A673 (cell line): ENCODE data around the gene WDR88. TPM values are rescaled to one million over a fixed set of nuclear protein-coding genes. Genes with fewer than 3 reads are reported as not detected.

Experiments
- BruUV-seq: library from RNA; stranded (reverse); fragments of 400-500 nt; replicated peaks from 2 replicates; lab custom pipeline; 2021; lab: Mats Ljungman, UMichigan
- CTCF ChIA-PET: fragments of 300-600 bp; sonication (Branson Sonifier 250); formaldehyde crosslinking; loops from one replicate; lab custom pipeline; 2022; ENCODE audit warnings: antibody characterized with exemption; lab: Charles Lee
- POLR2A ChIA-PET: fragments of 300-600 bp; sonication (Branson Sonifier 250); formaldehyde crosslinking; loops from one replicate; lab custom pipeline; 2022; ENCODE audit warnings: antibody characterized with exemption; ENCODE audit not compliant: low non-redundant PET; lab: Charles Lee
- DNase-seq: peaks from one replicate; pipeline ENCODE4 v3.0.0-alpha.2; 2015; ENCODE audit warnings: low spot score
- H3K27ac ChIP-seq: fragments of 200-600 bp; sonication (generic); 2 replicates; pipeline ENCODE4 v1.5.1; 2016; ENCODE audit warnings: mixed run types, low read depth, mild to moderate bottlenecking, mixed read lengths, antibody characterized with exemption, low read length; ENCODE audit not compliant: poor library complexity, severe bottlenecking
- H3K27me3 ChIP-seq: fragments of 200-600 bp; sonication (generic); replicated peaks from 2 replicates; pipeline ENCODE4 v1.6.1; 2017; ENCODE audit warnings: mixed run types, low read depth, mild to moderate bottlenecking, mixed read lengths, antibody characterized with exemption, low read length; ENCODE audit not compliant: insufficient read depth, poor library complexity
- H3K36me3 ChIP-seq: fragments of 200-600 bp; sonication (generic); 2 replicates; pipeline ENCODE4 v1.6.1; 2016; ENCODE audit warnings: mixed run types, mild to moderate bottlenecking, mixed read lengths, antibody characterized with exemption, low read length; ENCODE audit not compliant: insufficient read depth, poor library complexity, severe bottlenecking
- H3K4me1 ChIP-seq: fragments of 200-600 bp; sonication (generic); 2 replicates; pipeline ENCODE4 v1.6.1; 2017; ENCODE audit warnings: mixed run types, mild to moderate bottlenecking, mixed read lengths, antibody characterized with exemption, low read length; ENCODE audit not compliant: insufficient read depth, poor library complexity, severe bottlenecking
- H3K4me3 ChIP-seq: fragments of 200-600 bp; sonication (generic); 2 replicates; pipeline ENCODE4 v1.5.1; 2016; ENCODE audit warnings: low read depth, mixed run types, mild to moderate bottlenecking, mixed read lengths, low read length; ENCODE audit not compliant: poor library complexity, severe bottlenecking
- H3K9me3 ChIP-seq: fragments of 200-600 bp; sonication (generic); 2 replicates; pipeline ENCODE4 v1.6.1; 2016; ENCODE audit warnings: mixed run types, low read depth, mild to moderate bottlenecking, mixed read lengths, antibody characterized with exemption, low read length; ENCODE audit not compliant: poor library complexity, severe bottlenecking
- CTCF ChIP-seq: fragments of 300-800, 200-600 bp; sonication (generic); conservative IDR thresholded peaks from 2 replicates; pipeline ENCODE4 v1.5.1; 2017; ENCODE audit warnings: low read depth, mild to moderate bottlenecking, antibody characterized with exemption, low read length, moderate library complexity, mixed read lengths
- EZH2 ChIP-seq: fragments of 200-600 bp; sonication (generic); IDR thresholded peaks from 2 replicates; pipeline ENCODE4 v1.6.1; 2017; ENCODE audit warnings: borderline replicate concordance, low read depth, mild to moderate bottlenecking, mixed read lengths, antibody characterized with exemption, low read length; ENCODE audit not compliant: poor library complexity, severe bottlenecking
- intact Hi-C: fragments of 100-400 bp; cut with micrococcal nuclease; formaldehyde crosslinking; loops from one replicate; pipeline ENCODE4 v1.10.0; 2022; ENCODE audit not compliant: unreplicated experiment
- total RNA-seq: library from RNA; stranded (reverse); gene quantifications from 2 replicates; pipeline ENCODE4 v1.2.3, GENCODE V29; 2021

The WDR88 gene
- total RNA-seq, 1 experiment from 2014 or later = not detected

DNA sequence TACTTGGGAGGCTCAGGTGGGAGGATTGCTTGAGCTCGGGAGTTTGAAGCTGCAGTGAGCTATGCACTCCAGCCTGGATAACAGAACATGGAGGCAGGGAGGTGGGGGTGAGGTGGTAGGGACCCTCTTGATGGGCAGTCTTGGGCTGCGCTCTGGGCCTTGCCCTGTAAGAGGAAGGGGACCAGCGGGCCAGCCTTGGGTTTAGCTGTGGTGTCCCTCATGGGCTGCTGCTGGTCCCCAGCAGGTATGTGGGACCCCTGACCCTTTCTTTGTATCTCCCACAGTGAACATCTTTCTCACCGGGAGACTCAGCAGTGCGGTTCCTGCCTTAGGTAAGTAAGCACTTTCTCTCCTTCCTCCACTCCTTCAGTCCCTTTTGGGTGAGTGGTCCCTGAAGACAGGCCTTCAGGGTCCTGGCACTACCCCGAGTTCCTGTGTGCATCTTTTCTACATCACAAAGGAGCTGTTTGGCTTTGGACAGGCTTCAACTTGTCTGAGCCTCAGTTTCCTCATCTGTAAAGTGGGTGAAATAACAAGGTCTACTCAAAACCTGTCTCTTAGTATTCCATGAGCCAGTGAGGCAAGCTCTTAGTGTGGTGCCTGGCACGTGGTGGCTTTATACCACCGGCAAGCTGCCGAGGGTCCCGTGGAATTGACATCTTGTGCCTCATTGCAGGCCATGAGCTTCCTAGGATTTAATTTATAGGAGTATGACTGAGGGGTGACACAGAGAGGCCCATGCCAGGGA, 64.7 kb downstream of the WDR88 start:
- no TSS peak for BruUV-seq
- H3K9me3 ChIP-seq = no peaks in the 10 kb centered on the region

DNA sequence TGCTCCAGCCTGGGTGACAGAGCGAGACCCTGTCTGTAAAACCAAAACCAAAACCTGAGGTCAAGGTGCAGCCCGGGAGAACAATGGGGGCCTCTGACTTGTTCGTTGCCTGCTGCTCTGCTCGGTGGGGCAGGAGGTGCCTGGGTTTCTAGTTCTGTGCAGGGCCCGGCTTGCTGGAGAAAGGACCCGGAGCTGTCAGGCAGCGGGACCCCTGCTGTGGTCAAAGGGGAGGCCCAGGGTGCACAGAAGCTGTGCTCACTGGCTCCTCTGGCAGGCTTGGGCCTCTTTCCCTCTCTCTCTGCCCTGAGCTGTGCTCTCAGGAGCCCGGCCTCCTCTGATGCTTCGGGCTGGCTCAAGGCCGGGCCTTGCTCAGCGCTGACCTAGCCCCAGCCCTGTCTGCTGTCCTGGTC, 65.7 kb downstream of the WDR88 start:
- Histone ChIP-seq H3K36me3 (peaks cover 10% of the 10 kb centered on the region), H3K4me1 (peaks cover 4% of the 10 kb centered on the region), H3K4me3 (no peak overlapping the region), H3K27ac (no peak overlapping the region), H3K9me3 (no peaks in the 10 kb centered on the region), H3K27me3 (no peaks in the 10 kb centered on the region)
- intact Hi-C loops = no loop called here
- no peak for DNase-seq
- TF ChIP-seq EZH2 (no peak), CTCF (no peak)
- ChIA-PET POLR2A (no interaction called here), CTCF (no interaction called here)
- BruUV-seq = no TSS peak

More for the DNA sequence above, 64.7 kb downstream of the WDR88 start:
- ChIA-PET POLR2A (no interaction called here), CTCF (no interaction called here)
- Histone ChIP-seq H3K4me3 (no peak overlapping the region), H3K27ac (no peak overlapping the region), H3K36me3 (peaks cover 10% of the 10 kb centered on the region), H3K4me1 (peaks cover 4% of the 10 kb centered on the region), H3K27me3 (no peaks in the 10 kb centered on the region)
- intact Hi-C loops = no loop called here
- DNase-seq = no peak
- TF ChIP-seq CTCF = no peak
- no peak for TF ChIP-seq EZH2

DNA sequence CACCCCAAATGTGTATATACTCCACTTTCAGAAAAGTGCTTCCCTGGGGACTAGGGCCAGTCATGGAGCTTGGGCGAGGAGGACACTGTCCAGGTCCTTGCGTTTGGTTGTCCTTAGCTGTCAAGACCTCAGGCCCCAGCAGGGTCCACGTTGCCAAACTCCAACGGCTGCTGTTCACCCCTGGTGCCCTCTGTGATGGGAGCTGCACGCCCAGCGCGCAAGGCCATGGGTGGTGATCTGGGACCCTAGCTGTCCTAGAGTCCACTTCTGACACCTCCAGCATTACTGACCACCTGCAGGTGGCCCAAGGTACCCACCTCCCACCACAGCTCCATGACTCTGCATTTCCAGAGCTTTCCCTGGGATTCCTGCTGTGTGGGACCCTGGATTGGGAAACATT, 66.3 kb downstream of the WDR88 start:
- CTCF ChIA-PET = no interaction called here

More for the DNA sequence above, 66.3 kb downstream of the WDR88 start:
- TF ChIP-seq CTCF (no peak), EZH2 (no peak)
- no peak overlapping the region for H3K4me3 ChIP-seq
- intact Hi-C loops = no loop called here
- no peaks in the 10 kb centered on the region for H3K9me3 ChIP-seq
- peaks cover 10% of the 10 kb centered on the region for H3K36me3 ChIP-seq
- POLR2A ChIA-PET = no interaction called here
- H3K4me1 ChIP-seq = peaks cover 4% of the 10 kb centered on the region
- BruUV-seq = no TSS peak
- no peak overlapping the region for H3K27ac ChIP-seq
- H3K27me3 ChIP-seq = no peaks in the 10 kb centered on the region
- no peak for DNase-seq
